Left renal pelvis (tissue), 4 donors: ENCODE results near the gene IRF4. TPM values are rescaled to one million over a fixed set of nuclear protein-coding genes. Genes with fewer than 3 reads are reported as not detected.

Source experiments
- DNase-seq, 4 donors: peaks; one replicate each; pipeline ENCODE4 v3.0.0-alpha.2; 2013; ENCODE audit warnings: low read depth in 4 of 4, low spot score in 3 of 4
- polyA plus RNA-seq, 4 donors: library from polyadenylated mRNA; unstranded; fragments of 120-200 nt; gene quantifications; one replicate each; pipeline ENCODE4 v1.2.1, GENCODE V29; 2013; ENCODE audit not compliant: insufficient read length in 4 of 4

The IRF4 gene
- polyA plus RNA-seq, 4 donors = 0.18 to 2.2 (median 0.55) TPM

DNA sequence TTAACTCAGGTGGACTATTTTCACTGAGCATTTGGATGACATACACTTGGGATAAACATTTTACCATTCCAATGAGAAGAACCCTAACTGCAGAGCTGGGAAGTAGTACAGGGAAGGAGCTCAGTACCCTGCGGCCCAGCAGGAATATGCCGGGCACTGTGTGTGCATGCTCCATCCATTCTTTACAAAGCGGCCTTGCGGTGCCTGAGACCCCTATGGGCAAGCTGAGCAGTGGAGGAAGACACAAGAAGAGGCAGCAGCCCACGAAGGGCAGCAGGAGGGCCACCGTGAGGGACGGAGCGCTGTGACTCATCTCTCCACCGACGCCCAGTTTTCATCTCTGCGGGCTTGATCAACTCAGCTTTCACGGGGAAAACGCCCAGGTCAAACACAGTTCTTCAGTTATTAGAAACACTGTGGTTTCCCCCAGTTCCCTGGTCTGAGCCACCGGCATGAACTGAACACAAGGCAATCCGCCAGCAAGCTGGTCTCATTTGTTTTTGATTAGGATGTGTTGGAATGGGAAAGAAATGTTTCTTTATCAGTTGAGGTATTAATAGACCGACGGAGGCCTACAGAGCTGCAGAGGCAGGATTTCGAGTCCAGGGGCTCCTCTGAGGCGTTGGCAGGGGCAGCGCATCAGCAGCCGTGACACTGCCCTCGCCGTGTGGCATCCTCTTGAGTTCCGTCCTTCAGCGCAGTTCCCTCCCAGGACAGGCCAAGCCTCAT, 44.9 kb downstream of the IRF4 start:
- DNase-seq = no peak

GRCh38 chr6:437037-437392, 45.5 kb downstream of the IRF4 start:
- no peak for DNase-seq

DNA sequence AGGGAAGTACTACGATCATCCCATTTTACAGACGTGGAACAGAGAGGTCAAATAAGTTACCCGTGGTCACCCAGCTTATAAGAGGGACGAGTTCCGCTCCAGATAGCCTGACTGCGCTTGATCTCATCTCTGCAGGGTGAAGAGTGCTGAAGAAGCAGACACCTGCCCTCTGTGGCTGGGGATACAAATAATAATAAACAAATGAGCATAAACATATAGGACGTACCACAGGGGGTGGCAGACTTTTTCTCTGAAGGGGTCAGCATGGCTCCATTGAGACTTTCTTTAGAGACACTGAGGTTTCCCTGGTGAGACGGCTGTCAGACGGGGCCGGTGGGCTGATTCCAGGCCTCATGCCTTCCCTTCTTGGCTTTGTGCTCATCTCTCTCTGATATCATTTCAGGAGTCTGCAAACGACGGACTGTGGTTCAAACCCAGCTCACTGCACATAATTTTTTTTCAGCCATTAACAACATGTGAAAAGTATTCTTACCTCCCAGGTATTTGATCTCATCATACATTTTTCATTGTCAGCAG, 47.1 kb downstream of the IRF4 start:
- no peak for DNase-seq

- no peak for DNase-seq
These were observed 48.2 kb downstream of the IRF4 start for GRCh38 chr6:439641-440167.

GRCh38 chr6:441126-441920, 49.8 kb downstream of the IRF4 start:
- DNase-seq = no peak

DNA sequence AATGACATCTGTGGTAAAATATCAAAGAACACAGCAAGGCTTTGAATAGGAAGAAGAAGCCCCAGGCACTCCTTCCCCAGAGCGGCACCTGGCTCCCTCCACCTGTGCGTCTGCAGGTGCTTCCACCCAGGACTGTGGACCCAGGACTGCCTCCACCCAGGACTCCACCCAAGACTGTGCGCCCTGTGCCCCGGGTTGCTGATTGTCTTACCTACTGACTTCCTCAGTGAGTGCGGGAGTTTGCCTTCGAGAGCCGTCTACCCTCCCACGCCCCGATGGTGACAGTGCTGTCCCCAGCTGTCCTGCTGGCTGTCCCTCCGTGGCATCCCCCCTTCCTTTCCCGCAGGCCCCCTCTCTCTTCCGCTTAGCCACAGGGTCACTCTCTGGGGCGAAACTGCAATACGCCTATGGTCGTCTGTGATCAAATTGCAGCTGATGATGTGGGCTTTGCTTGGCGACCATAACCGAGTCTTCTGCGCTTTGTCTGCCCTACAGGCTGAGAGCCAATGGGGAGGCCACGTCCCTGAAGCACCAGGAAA, 52.1 kb downstream of the IRF4 start:
- no peak for DNase-seq

DNA sequence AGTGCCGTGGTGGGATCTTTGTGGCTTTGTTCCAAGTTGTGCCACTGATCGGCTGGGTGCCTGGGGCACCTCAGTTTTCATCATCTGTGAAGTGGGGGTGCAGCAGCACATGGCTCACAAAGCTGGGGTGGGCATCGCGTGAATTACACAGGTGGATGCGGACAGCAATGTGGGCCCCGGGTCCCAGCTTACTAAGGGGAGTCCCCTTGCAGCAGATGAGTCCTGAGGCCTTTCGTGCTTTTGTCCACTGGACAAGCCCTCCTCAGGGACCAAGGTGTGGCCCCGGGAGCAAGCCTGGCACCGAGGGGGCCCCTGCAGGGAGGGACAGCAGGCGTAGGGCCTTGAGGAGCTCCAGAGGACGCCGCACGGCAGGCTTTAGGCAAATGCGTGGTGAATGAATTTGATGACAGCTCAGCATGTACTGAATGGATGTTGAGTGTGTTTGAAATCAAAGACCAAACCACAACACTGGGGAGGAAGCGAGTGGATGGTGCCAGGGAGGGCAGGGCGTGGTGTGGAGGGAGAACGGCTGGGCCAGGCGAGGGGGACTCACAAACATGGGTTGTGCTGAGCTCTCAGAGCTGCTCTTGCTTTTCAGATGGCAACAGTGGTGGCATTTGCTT, 53.2 kb downstream of the IRF4 start:
- DNase-seq = no peak

- DNase-seq = no peak
These were observed 54.2 kb downstream of the IRF4 start for GRCh38 chr6:445571-446417.

DNA sequence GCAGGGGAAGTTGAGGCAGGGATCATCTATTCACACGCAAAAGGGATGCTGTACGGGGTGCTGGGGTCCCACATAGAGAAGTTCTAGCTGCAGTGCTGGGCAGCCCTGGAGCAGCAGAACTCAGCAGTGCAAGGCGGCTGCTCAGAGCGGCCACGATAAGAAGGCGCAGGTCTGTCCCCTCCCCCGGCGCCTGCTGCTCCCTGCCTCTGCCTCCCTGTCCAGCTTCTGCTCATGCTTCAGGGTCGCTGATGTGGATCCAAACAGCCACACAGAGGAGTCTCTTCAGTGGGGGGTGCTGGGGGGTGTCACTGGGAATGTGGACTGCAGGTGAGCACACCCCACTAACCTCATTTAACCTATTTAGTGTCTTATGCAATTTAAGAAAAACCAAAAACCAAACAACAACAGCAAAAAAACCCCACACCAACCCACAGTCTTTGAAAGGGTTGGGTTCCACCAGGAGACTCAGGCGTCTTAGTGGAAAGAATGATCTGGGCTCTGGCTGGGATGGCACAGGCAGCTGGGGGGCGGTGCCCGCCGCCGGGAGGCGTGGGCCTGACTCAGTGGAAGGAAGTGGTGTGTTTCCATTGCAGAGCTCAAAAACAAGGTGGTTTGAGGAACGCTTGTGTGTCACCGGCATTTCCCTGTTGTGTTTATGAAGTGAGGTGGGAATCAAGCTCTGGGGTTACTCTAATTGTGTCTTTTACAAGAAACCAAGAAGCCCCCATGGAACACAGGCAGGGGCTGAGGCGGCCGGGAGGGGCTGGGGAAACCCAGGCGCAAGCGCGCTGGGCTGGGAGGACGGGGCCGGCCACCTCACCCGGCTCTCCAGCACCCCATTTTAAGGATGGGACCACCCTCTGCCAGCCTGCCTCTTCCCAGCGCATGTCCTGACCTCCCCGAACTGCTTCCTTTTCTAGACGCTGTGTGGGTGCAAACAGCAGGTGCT, 55.1 kb downstream of the IRF4 start:
- DNase-seq = no peak

DNA sequence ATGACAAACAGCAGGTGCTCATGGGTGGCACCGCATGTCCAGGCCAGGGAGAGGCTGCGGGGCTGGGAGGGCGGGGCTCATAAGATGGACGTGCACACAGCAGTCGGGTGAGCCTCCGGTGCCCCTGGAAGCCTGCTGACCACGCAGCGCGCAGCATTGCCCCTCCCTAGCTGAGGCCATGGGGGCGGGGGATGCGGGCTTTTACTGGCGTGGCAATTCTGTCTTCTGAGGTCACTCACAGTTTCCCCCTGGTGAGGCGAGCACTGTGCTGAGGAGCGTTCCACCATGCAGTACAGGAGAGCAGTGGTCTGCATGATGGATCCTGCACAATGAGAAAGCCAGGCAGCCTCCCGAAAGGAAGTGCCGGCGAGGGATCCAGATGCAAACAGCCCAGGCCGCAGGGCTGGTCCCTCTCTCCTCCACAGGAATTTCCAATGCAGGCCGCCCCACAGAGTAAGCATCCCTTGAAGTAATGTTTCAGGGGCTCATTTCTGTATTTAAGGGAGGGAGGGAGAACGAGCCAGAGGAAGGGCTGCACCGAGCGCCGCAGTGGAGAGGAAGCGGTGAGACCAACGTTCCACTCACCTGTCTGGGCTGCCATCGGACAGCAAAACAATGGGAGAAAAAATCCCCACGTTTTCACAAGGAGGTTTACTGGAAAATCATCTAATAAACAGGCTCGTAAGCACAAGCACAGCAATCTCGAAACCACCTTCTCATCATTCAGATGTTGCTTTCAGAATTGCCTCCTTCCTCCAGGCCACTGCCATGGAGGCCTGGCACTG, 56.0 kb downstream of the IRF4 start:
- no peak for DNase-seq

GRCh38 chr6:448296-449056, 56.9 kb downstream of the IRF4 start:
- no peak for DNase-seq

DNA sequence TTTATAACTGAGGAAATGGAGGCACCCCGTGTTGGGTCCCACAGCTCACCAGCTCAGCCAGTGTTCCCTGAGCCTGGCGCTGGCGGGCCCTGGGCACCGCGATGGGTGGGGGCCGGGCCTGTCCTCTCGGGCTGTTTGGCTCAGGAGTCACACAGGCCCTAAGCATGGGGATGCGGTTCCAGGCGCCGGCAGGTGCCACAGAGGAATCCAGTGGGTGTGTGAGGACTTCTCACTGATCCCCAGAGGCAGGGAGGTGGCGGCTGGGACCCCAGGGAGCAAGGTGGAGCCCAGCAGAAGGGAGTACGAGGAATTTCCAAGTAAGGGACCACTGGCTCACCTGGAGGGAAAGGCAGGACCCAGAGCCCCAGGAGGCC, 57.5 kb downstream of the IRF4 start:
- DNase-seq = no peak

GRCh38 chr6:449486-450419, 58.2 kb downstream of the IRF4 start:
- DNase-seq = no peak

- DNase-seq = no peak
These were observed 59.8 kb downstream of the IRF4 start for GRCh38 chr6:451336-451735.

GRCh38 chr6:451847-452246, 60.3 kb downstream of the IRF4 start:
- DNase-seq = no peak

- DNase-seq = no peak
These were observed 60.9 kb downstream of the IRF4 start for GRCh38 chr6:452301-453067.
